H1 (cell line): ENCODE results near the gene PDLIM3. TPM values are rescaled to one million over a fixed set of nuclear protein-coding genes. Genes with fewer than 3 reads are reported as not detected.

Experiments used
- CTCF ChIA-PET: fragments of 300-600 bp; sonication (Branson Sonifier 250); formaldehyde crosslinking; loops from one replicate; lab custom pipeline; 2021; ENCODE audit not compliant: partially characterized antibody; lab: Charles Lee
- POLR2A ChIA-PET: fragments of 300-600 bp; sonication (Branson Sonifier 250); formaldehyde crosslinking; loops from one replicate; lab custom pipeline; 2021; ENCODE audit warnings: inconsistent platforms; ENCODE audit not compliant: partially characterized antibody; lab: Charles Lee
- DNase-seq, 2 experiments: peaks; one replicate each; pipeline versions ENCODE4 v3.0.0 to v3.0.0-alpha.2; 2010 to 2022; ENCODE audit warnings: low spot score in 2 of 2, low read depth in 1 of 2, mixed read lengths in 1 of 2
- FAIRE-seq: peaks from 2 replicates; lab custom pipeline; 2011; peaks lifted over from hg19 to GRCh38; lab: Jason Lieb, UNC
- H2AFZ ChIP-seq: 2 replicates; pipeline ENCODE4 v1.8.1; 2012; ENCODE audit warnings: low read length, inconsistent platforms
- H2AK5ac ChIP-seq: 2 replicates; pipeline ENCODE4 v1.6.1; 2013; ENCODE audit warnings: low read depth, low read length
- H2BK120ac ChIP-seq: replicated peaks from 2 replicates; pipeline ENCODE3; 2013; ENCODE audit warnings: low read depth, low read length, inconsistent platforms
- H2BK12ac ChIP-seq: 2 replicates; pipeline ENCODE4 v1.6.1; 2013; ENCODE audit warnings: low read depth, low read length
- H2BK15ac ChIP-seq: 2 replicates; pipeline ENCODE4 v1.6.1; 2013; ENCODE audit warnings: low read length
- H2BK20ac ChIP-seq: 2 replicates; pipeline ENCODE4 v1.6.1; 2013; ENCODE audit warnings: low read length
- H2BK5ac ChIP-seq: 2 replicates; pipeline ENCODE4 v1.6.1; 2013; ENCODE audit warnings: low read depth, low read length
- H3K14ac ChIP-seq: 2 replicates; pipeline ENCODE4 v1.6.1; 2013; ENCODE audit warnings: inconsistent platforms; ENCODE audit not compliant: insufficient read length
- H3K18ac ChIP-seq: 2 replicates; pipeline ENCODE4 v1.6.1; 2013; ENCODE audit warnings: low read length; ENCODE audit errors: extremely low read depth
- H3K23ac ChIP-seq: 2 replicates; pipeline ENCODE4 v1.6.1; 2013; ENCODE audit warnings: inconsistent platforms; ENCODE audit not compliant: insufficient read length
- H3K23me2 ChIP-seq: 2 replicates; pipeline ENCODE4 v1.6.1; 2013; ENCODE audit warnings: low read depth, low read length
- H3K27ac ChIP-seq: 2 replicates; pipeline ENCODE4 v1.6.1; 2011; ENCODE audit warnings: low read depth, low read length, inconsistent platforms
- H3K27me3 ChIP-seq, 4 experiments: replicated peaks in 1 of 4; 1 replicate in 1 of 4; 2 replicates in 3 of 4; pipeline versions ENCODE4 v1.6.1 to v1.8.1; 2011 to 2013; ENCODE audit warnings: low read length in 3 of 4, mild to moderate bottlenecking in 3 of 4, inconsistent platforms in 2 of 4, mixed read lengths in 2 of 4, moderate library complexity in 1 of 4; ENCODE audit not compliant: control insufficient read depth in 3 of 4, insufficient read depth in 3 of 4; ENCODE audit errors: extremely low read depth in 1 of 4
- H3K36me3 ChIP-seq, 4 experiments: 2 replicates each; pipeline versions ENCODE4 v1.6.1 to v1.8.1; 2011 to 2013; ENCODE audit warnings: mild to moderate bottlenecking in 4 of 4, low read length in 3 of 4, moderate library complexity in 2 of 4, control low read depth in 1 of 4, inconsistent platforms in 1 of 4; ENCODE audit not compliant: insufficient read depth in 4 of 4, control insufficient read depth in 2 of 4
- H3K4ac ChIP-seq: replicated peaks from 2 replicates; pipeline ENCODE3; 2013; ENCODE audit warnings: low read length, low read depth, mixed read lengths, inconsistent platforms; ENCODE audit not compliant: insufficient read length
- H3K4me1 ChIP-seq, 4 experiments: replicated peaks in 1 of 4; 1 replicate in 1 of 4; 2 replicates in 3 of 4; pipeline versions ENCODE4 v1.6.1 to v1.8.1; 2011 to 2013; ENCODE audit warnings: low read length in 3 of 4, inconsistent platforms in 2 of 4, mixed read lengths in 1 of 4; ENCODE audit not compliant: insufficient read depth in 4 of 4, control insufficient read depth in 3 of 4
- H3K4me2 ChIP-seq, 2 experiments: 2 replicates each; pipeline versions ENCODE4 v1.6.1 to v1.8.1; 2011 to 2013; ENCODE audit warnings: low read depth in 2 of 2, low read length in 2 of 2, control low read depth in 1 of 2, inconsistent platforms in 1 of 2, mild to moderate bottlenecking in 1 of 2; ENCODE audit not compliant: insufficient read depth in 1 of 2
- H3K4me3 ChIP-seq, 4 experiments: fragments of 200-600, 300-600 bp in 1 of 4; sonication (generic), shearing (Covaris generic), sonication (Bioruptor Twin) in 1 of 4; 2 replicates each; pipeline versions ENCODE4 v1.5.1 to v1.8.1; 2011 to 2016; ENCODE audit warnings: low read length in 4 of 4, low read depth in 3 of 4, control low read depth in 2 of 4, inconsistent platforms in 2 of 4, mild to moderate bottlenecking in 2 of 4, mixed read lengths in 1 of 4, moderate library complexity in 1 of 4; ENCODE audit not compliant: insufficient read depth in 2 of 4; ENCODE audit errors: extremely low read depth in 1 of 4
- H3K56ac ChIP-seq: replicated peaks from 2 replicates; pipeline ENCODE3; 2013; ENCODE audit warnings: low read depth, mild to moderate bottlenecking, mixed read lengths, low read length, inconsistent platforms; ENCODE audit not compliant: insufficient read length
- H3K79me1 ChIP-seq: 2 replicates; pipeline ENCODE4 v1.6.1; 2013; ENCODE audit warnings: low read depth, low read length, control low read depth
- H3K79me2 ChIP-seq, 2 experiments: 2 replicates each; pipeline versions ENCODE4 v1.6.1 to v1.8.1; 2012 to 2013; ENCODE audit warnings: low read length in 2 of 2, mild to moderate bottlenecking in 2 of 2, inconsistent platforms in 1 of 2; ENCODE audit not compliant: insufficient read depth in 2 of 2, control insufficient read depth in 1 of 2
- H3K9ac ChIP-seq, 4 experiments: replicated peaks in 1 of 4; 1 replicate in 1 of 4; 2 replicates in 3 of 4; pipeline versions ENCODE4 v1.6.1 to v1.8.1; 2011 to 2013; ENCODE audit warnings: low read depth in 3 of 4, low read length in 3 of 4, control low read depth in 2 of 4, mild to moderate bottlenecking in 2 of 4, moderate library complexity in 2 of 4, inconsistent platforms in 1 of 4; ENCODE audit errors: extremely low read depth in 1 of 4
- H3K9me3 ChIP-seq, 2 experiments: 2 replicates each; pipeline versions ENCODE4 v1.6.1 to v1.8.1; 2012 to 2013; ENCODE audit warnings: mild to moderate bottlenecking in 2 of 2, moderate library complexity in 2 of 2, control low read depth in 1 of 2, inconsistent platforms in 1 of 2, low read depth in 1 of 2, low read length in 1 of 2, mixed read lengths in 1 of 2; ENCODE audit not compliant: insufficient read depth in 2 of 2
- H4K20me1 ChIP-seq, 2 experiments: replicated peaks in 1 of 2; 2 replicates each; pipeline versions ENCODE3 to v1.8.1; 2011 to 2013; ENCODE audit warnings: inconsistent platforms in 2 of 2, low read length in 2 of 2, mild to moderate bottlenecking in 1 of 2; ENCODE audit not compliant: insufficient read depth in 2 of 2, control insufficient read depth in 1 of 2
- H4K5ac ChIP-seq: 2 replicates; pipeline ENCODE4 v1.6.1; 2013; ENCODE audit warnings: low read length, low read depth, mixed read lengths, inconsistent platforms; ENCODE audit not compliant: insufficient read length
- H4K8ac ChIP-seq: 2 replicates; pipeline ENCODE4 v1.8.0; 2013; ENCODE audit warnings: mild to moderate bottlenecking, moderate library complexity, low read length, inconsistent platforms; ENCODE audit not compliant: insufficient read depth; ENCODE audit errors: extremely low read depth
- H4K91ac ChIP-seq: replicated peaks from 2 replicates; pipeline ENCODE3; 2013; ENCODE audit warnings: low read length, mixed read lengths, inconsistent platforms; ENCODE audit not compliant: insufficient read length
- CBX5 ChIP-seq: fragments of 300-800, 300-1000 bp; sonication (generic); IDR thresholded peaks from 2 replicates; pipeline ENCODE4 v1.7.1; 2016; ENCODE audit warnings: antibody characterized with exemption, low read length, low read depth
- CTCF ChIP-seq, 3 experiments: IDR thresholded peaks; 1 replicate in 2 of 3; 2 replicates in 1 of 3; pipeline versions ENCODE4 v1.5.1 to v1.6.1; 2011; ENCODE audit warnings: low read length in 3 of 3, mild to moderate bottlenecking in 3 of 3, inconsistent platforms in 2 of 3, low read depth in 1 of 3, moderate library complexity in 1 of 3; ENCODE audit not compliant: insufficient read depth in 1 of 3; ENCODE audit errors: control extremely low read depth in 1 of 3
- HDAC2 ChIP-seq, 2 experiments: fragments of 300-600 bp in 1 of 2; sonication (generic) in 1 of 2; IDR thresholded peaks; 2 replicates each; pipeline ENCODE4 v1.6.1; 2011 to 2012; ENCODE audit warnings: low read depth in 2 of 2, low read length in 2 of 2, mild to moderate bottlenecking in 2 of 2, moderate library complexity in 2 of 2, borderline replicate concordance in 1 of 2, inconsistent platforms in 1 of 2
- RBBP5 ChIP-seq: IDR thresholded peaks from 2 replicates; pipeline ENCODE4 v1.7.1; 2012; ENCODE audit warnings: low read depth, mild to moderate bottlenecking, inconsistent platforms, low read length, moderate library complexity, borderline replicate concordance
- RFX5 ChIP-seq: IDR thresholded peaks from 2 replicates; pipeline ENCODE4 v1.6.1; 2011; ENCODE audit warnings: low read depth, low read length, improper control_type of control experiment, borderline replicate concordance
- WGBS, 2 experiments: shearing (Covaris generic) in 1 of 2; methylation state at CpG; one replicate each; pipeline versions ENCODE4 v1.1.6 to v1.1.7; 2013 to 2015; ENCODE audit warnings: low lambda C conversion rate in 2 of 2, mixed read lengths in 2 of 2, inconsistent platforms in 1 of 2, low coverage in 1 of 2, missing lambda C conversion rate in 1 of 2; ENCODE audit not compliant: insufficient replicate concordance in 2 of 2, insufficient coverage in 1 of 2, insufficient read length in 1 of 2; ENCODE audit errors: extremely low coverage in 1 of 2, missing lambda C conversion rate in 1 of 2; 5-methylcytosine and 5-hydroxymethylcytosine counted together
- polyA plus RNA-seq, 7 experiments: library from polyadenylated mRNA; depleted of rRNA in 3 of 7; stranded (reverse) in 5 of 7; unstranded in 2 of 7; fragments of >200 nt in 5 of 7; fragments of 200-250 nt in 2 of 7; gene quantifications; 1 replicate in 5 of 7; 2 replicates in 1 of 7; 4 replicates in 1 of 7; pipeline versions ENCODE4 v1.2.1 to v1.2.3, GENCODE V29; 2011 to 2013; ENCODE audit warnings: missing spikeins in 2 of 7, mixed read lengths in 2 of 7
- total RNA-seq: library from RNA; stranded (reverse); fragmentation: NEBNext Ultra II Directional; extraction: Animal tissue kit (Norgen Biotek cat#: 25700); gene quantifications from 2 replicates; pipeline ENCODE4 v1.2.1, GENCODE V29; 2021

The PDLIM3 gene
- total and polyA plus RNA-seq, 2 of the 8 experiments (the other 6 are each of a cell fraction or from before 2014, with no cell fraction given): 7.6 to 8.1 TPM

GRCh38 chr4:185538806-185539205 is 3.5 kb upstream of the PDLIM3 start:
- Histone ChIP-seq H4K91ac (no peak overlapping the region), H3K4ac (no peak overlapping the region), H3K27me3 (peaks cover 3 to 19% (median 14%) of the 10 kb centered on the region in 4 experiments; a peak in 6 of 7 replicates), H3K9me3 (no peaks in the 10 kb centered on the region), H3K4me3 (no peak overlapping the region), H3K23me2 (no peaks in the 10 kb centered on the region; the same call in 1 of the 2 replicates), H3K9ac (no peak overlapping the region), H4K20me1 (no peaks in the 10 kb centered on the region), H3K18ac (no peak overlapping the region), H3K4me1 (peaks cover 0 to 9% (median 4%) of the 10 kb centered on the region in 4 experiments; a peak in 3 of 7 replicates), H2BK20ac (no peak overlapping the region), H2BK15ac (no peak overlapping the region), H4K5ac (no peak overlapping the region), H2AK5ac (no peak overlapping the region), H3K4me2 (no peak overlapping the region), H3K27ac (no peak overlapping the region), H3K79me2 (no peaks in the 10 kb centered on the region), H2AFZ (no peak overlapping the region), H3K79me1 (no peaks in the 10 kb centered on the region), H3K23ac (no peak overlapping the region), H4K8ac (no peak overlapping the region), H2BK12ac (no peak overlapping the region), H2BK5ac (no peak overlapping the region), H2BK120ac (no peak overlapping the region), H3K14ac (no peak overlapping the region), H3K56ac (no peak overlapping the region), H3K36me3 (no peaks in the 10 kb centered on the region)
- DNase-seq (no peak), FAIRE-seq (no peak)
- ChIA-PET POLR2A (no interaction called here), CTCF (interaction anchor here (0.6 to 1.4 kb wide), 4 partner anchors 60 to 499 kb away, joined by 3 to 4 read pairs (median 3); no protein-coding TSS in a partner anchor)
- WGBS, 2 experiments: 69% methylated on average over 1 of the region's 1 CpG; no CpG with 5 or more reads in 1 of the 2 experiments
- TF ChIP-seq CTCF (IDR thresholded peaks at IDR 0.05; ENCODE audit: control extremely low read depth in 1 of 3, insufficient read depth in 1 of 3, low read depth in 1 of 3, low read length in 3 of 3): no peak
- TF ChIP-seq RFX5: no peak
- TF ChIP-seq HDAC2 (IDR thresholded peaks at IDR 0.05; ENCODE audit: borderline replicate concordance in 1 of 2, low read depth in 2 of 2, low read length in 2 of 2): no peak
- TF ChIP-seq CBX5: no peak
- no peak for TF ChIP-seq RBBP5
